Measurements from ENCODE around the gene GRIK1.

GRIK1 gene

DNA sequence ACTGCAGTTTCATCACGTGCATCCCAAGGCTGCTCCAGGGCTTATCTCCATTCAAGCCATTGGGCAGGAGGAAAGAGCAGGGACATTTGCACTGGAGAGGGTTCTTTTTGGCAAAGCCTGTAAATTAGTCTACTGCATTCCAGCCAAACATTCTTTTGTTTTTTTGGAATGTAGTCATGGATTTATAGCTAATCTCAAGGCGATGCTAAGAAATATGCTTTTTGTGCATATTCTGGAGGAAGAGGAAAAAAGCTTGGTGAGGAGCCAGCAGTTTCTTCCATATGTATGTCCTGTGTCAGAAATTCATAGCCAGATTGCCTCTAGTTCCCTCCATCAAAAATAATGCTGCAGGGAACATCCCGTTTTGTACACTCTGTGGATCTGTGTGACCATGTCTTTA lies 419.6 kb downstream of the GRIK1 start:
- DNase-seq, result no peak

DNA sequence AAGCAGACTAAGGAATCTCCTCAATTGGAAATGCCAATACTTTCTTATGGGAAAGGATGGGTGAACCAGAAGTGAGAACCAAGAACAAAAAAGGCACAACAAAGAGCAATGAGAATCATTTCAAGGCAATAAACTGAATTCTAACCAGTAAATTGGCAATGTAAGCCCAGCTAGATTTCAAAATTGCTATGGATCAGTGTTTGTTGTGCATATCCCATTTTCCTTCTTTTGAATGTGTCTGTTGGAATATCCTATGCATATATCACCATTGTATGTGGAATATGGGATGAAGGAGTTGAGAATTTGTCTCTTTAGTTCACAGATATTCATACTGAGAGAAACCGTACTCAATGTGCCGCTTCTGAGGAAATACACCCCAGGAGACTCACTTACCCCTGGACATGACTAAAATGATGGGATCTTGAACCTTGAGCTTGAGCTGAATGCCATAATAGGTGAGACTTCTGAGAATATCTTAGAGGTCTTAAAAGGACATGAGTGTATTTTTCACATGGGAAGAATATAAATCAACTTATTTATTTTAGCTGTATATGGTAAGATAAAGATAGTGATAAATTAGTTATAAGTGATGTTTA lies 425.0 kb downstream of the GRIK1 start:
- no peak for DNase-seq

DNA sequence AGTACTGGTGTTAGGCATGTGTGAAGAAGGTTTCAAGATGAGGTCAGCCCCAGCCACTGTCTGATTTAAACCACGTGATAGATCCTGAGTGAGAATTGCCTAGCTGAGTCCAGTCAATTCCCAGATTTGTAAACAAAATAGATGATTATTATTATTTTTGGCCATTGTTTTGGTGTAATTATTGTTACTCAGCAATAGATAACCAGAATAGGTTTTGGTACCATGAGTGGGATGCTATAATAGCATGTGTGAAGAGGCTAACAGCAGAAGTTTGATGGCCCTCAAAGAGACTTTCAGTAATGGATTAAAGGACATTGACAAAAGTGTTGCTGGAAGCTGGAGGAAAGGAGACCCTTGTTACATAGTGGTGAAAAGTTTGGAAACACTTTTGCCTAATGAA lies 426.3 kb downstream of the GRIK1 start:
- DNase-seq, result no peak

- no peak for DNase-seq
Measured at GRCh38 chr21:29511096-29511495, 428.7 kb downstream of the GRIK1 start.

GRCh38 chr21:29509121-29509520 lies 430.7 kb downstream of the GRIK1 start:
- DNase-seq, result no peak

DNA sequence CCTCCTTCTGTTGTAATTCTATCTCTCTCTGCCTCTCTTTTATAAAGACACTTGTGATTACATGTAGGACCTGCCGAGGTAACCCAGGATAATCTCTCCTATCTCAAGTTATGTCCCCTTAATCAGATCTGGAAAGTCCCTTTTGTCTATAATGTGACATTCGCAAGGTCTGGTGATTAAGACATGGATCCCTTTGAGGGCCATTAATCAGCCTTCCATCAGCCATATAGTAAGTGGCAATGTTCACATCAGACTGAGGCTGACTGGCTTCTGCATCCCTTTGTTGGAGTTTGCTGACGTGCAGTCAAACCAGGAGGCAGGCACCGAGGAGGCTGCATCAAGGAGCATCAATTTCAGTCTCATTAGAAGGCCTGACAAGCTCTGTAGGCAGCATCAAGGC lies 431.5 kb downstream of the GRIK1 start:
- no peak for DNase-seq

DNA sequence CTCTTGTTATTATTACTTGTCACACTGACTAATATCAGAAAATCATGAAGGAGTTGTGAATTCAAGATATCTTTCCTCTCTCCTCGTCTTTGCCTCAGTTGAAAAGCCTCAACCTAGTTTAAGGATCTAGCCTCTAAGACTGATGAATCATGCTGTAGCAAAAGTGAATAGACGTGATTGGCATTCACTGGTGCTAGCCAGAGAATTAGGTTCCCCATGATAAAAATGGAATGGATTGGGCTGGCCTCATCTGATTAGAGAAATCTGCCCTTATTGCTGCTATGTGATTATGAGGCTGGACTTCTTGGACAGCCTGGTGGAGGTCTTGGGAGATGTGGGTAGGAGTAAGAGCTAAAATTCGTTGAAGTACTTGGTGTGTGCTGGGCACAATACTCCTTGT lies 432.8 kb downstream of the GRIK1 start:
- no peak for DNase-seq

DNA sequence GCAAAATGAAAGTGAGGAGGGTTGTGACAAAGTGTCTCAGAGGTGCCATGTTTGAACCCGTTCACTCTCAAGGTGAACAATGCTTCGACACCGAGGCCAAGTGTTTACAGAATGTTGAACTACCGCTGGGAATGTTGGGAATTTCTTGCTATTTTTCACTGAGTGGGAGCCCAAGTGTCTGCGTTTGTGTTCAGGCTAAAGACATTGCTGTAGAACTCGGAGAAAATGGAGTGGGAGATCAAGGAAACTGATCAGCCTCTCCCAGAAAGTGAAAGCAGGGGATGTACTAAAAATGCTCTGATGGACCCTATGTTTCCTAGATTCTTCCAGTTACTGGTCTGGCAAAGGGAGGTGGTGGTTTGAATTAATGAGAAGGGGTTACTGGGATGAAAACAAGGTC lies 433.6 kb downstream of the GRIK1 start:
- no peak for DNase-seq

DNA sequence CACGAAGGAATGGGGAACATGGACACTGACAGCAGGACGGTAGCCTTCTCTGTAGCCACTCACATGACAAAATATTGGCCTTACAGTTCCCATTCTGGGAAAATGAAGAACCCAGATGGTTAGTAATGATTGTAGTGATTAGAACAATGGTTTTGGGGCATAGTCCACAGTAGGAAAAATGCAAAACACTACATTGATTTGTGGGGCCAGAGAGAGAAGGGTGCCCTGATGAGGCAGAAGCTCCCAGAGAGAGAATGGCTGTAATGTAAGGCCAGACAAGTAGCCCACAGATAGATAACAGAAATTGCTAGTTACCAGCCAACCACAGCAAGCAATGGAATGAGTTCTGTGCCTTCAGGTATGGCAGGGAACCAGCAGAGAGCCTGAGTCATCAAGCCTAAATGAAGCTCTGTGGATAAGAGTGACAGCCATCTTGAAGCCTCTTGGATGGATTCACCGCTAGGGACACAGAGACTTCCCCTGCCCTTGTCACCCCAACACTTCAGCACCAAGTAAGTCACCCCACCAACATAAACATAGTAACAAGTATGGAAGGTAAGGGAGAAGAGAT lies 435.0 kb downstream of the GRIK1 start:
- DNase-seq, result no peak

GRCh38 chr21:29501451-29501850 lies 438.3 kb downstream of the GRIK1 start:
- DNase-seq, result no peak

DNA sequence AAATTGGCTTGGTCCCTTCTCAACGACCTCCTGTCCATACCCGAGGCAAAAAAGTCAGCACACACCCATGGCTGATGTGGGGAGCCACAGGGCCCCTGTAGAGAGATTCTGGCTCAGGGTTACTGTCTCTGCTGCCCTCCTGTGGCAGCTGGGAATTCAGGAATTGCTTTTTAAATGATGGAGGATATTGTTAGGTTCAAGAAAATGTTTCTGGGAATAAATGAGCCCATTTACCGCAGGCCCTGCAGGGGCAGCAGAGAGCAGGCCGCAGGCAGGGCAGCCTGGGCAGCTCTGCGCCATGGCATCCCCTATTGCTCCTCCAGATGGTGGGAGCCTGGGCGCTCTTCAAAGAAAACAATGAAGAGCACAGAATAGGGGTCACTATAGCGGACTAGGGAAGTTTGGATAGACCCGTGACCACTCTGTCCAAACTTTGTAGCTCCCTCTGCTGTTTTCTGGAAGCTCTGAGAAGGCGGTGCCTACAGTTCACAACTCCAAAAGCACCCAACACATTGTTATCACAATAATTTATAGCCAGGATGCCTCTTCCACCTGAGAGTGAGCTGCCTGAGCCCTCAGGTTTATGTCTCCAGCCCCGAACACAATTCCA lies 440.0 kb downstream of the GRIK1 start:
- peak; percentile 1 to 16 for DNase-seq

GRCh38 chr21:29499229-29499628 lies 440.6 kb downstream of the GRIK1 start:
- no peak for DNase-seq

DNA sequence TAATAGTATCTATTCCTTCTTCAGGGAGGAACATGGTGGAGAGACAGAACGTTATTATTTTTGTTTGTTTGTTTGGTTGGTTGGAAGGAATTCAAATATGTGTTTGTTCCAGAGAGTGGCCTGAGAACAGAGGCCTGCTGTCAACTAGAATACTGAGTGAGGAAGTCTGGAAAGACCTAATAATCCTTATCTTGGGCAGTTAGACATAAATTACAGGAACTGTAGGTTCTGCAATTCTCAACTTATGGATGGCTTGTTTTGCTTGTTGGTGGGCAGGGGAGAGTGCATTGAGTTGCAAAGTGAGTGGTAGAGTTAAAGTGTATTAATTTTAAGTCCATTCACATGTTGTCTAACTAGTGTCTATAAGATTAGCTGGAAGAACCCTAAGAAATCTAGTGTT lies 443.5 kb downstream of the GRIK1 start:
- DNase-seq, result no peak

DNA sequence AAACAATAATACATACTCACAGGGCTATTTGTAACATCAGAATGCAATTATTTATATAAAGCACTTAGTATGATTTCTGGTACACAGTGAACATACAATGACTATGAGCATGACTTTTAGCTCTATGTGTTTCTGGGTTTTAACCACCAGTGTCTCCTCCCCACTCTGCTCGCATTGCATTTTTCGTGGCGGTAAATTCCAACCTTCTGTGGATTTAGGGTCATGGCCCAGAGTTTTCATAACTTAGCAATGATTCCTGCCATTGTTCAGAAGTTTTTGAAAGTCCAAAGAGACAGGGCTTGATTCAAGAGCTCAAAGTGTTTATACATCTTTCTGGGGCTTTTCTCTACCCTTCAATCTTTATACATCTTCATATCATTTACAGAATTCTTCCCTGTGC lies 449.8 kb downstream of the GRIK1 start:
- no peak for DNase-seq

- DNase-seq, result no peak
Measured at GRCh38 chr21:29487154-29487553, 452.6 kb downstream of the GRIK1 start.

Data from inflammatory macrophage (primary cell).